GM12891 (cell line): ENCODE measurements around the gene TFPI.

Source experiments
- POLR2A ChIP-seq: IDR thresholded peaks from 2 replicates; pipeline ENCODE4 v1.6.1; 2011; ENCODE audit warnings: low read depth, low read length, control low read depth
- POLR2AphosphoS5 ChIP-seq: IDR thresholded peaks from 2 replicates; pipeline ENCODE4 v1.6.1; 2011; ENCODE audit warnings: low read depth, low read length, control low read depth
- SPI1 ChIP-seq: IDR thresholded peaks from 2 replicates; pipeline ENCODE4 v1.6.1; 2011; ENCODE audit warnings: low read depth, low read length, control low read depth
- TAF1 ChIP-seq: IDR thresholded peaks from 2 replicates; pipeline ENCODE4 v1.6.1; 2011; ENCODE audit warnings: low read depth, low read length, control low read depth

DNA sequence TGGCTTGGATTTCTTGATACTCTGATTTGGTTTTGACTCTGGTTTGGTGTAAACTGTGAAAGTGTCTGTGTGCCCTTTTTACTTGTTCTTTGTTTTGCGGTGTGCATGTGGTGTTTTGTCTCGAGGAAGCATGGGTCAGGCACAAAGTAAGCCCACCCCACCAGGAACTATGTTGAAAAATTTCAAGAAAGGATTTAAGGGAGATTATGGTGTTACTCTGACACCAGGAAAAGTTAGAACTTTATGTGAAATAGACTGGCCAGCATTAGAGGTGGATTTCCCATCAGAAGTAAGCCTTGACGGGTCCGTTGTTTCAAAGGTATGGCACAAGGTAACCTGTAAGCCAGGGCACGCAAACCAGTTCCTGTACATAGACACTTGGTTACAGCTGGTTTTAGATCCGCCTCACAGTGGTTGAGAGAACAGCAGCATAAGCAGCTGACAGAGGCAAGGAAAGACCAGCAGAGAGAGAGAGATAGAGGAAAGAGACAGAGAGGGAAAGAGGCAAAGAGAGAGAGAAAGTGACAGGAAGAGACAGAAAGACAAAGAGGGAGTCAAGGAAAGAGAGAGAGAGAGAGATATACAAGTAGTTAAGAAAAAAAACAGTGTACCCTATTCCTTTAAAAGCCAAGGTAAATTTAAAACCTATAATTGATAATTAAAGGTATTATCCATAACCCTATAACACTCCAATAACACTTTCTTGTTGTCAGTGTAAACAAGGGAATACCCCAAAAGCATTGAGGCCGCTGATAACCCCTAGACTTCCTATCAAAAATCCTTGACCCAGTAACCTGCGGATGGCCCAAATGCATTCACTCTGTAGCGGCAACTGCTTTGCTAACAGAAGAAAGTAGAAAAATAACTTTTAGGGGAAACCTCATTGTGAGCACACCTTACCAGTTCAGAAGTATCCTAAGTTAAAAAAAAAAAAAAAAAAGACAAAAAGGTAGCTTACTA is 42.6 kb downstream of the TFPI start:
- TF ChIP-seq POLR2A (no peak), POLR2AphosphoS5 (no peak), SPI1 (no peak), TAF1 (no peak)
